Liver (tissue), 9 donors: ENCODE data around the gene ULK4. TPM values are rescaled to one million over a fixed set of nuclear protein-coding genes. Genes with fewer than 3 reads are reported as not detected.

ENCODE experiments used
- DNase-seq: peaks from one replicate; pipeline ENCODE4 v3.0.0-alpha.2; 2017; ENCODE audit warnings: low spot score
- H3K27ac ChIP-seq, 2 donors: one replicate each; pipeline ENCODE4 v1.7.0; 2013; ENCODE audit warnings: inconsistent platforms in 2 of 2, low read length in 2 of 2, control low read depth in 1 of 2, low read depth in 1 of 2, mild to moderate bottlenecking in 1 of 2
- H3K27me3 ChIP-seq, 4 donors: one replicate each; pipeline versions ENCODE4 v1.6.1 to v1.7.0; 2013; ENCODE audit warnings: low read length in 3 of 4, inconsistent platforms in 1 of 4, mild to moderate bottlenecking in 1 of 4, moderate library complexity in 1 of 4; ENCODE audit not compliant: control insufficient read depth in 4 of 4, insufficient read depth in 4 of 4
- H3K36me3 ChIP-seq, 4 donors: one replicate each; pipeline versions ENCODE4 v1.6.1 to v1.7.0; 2013; ENCODE audit warnings: low read length in 3 of 4, mild to moderate bottlenecking in 3 of 4, low read depth in 1 of 4, moderate library complexity in 1 of 4; ENCODE audit not compliant: control insufficient read depth in 4 of 4, insufficient read depth in 3 of 4
- H3K4me1 ChIP-seq, 4 donors: one replicate each; pipeline versions ENCODE4 v1.6.1 to v1.7.0; 2013; ENCODE audit warnings: low read length in 3 of 4, mild to moderate bottlenecking in 3 of 4, moderate library complexity in 1 of 4; ENCODE audit not compliant: control insufficient read depth in 4 of 4, insufficient read depth in 4 of 4
- H3K4me3 ChIP-seq, 3 donors: one replicate each; pipeline versions ENCODE4 v1.6.1 to v1.7.0; 2013; ENCODE audit warnings: low read length in 3 of 3, control low read depth in 1 of 3, low read depth in 1 of 3, mild to moderate bottlenecking in 1 of 3
- H3K9ac ChIP-seq, 2 donors: one replicate each; pipeline ENCODE4 v1.7.0; 2013; ENCODE audit warnings: low read length in 2 of 2, mild to moderate bottlenecking in 2 of 2, moderate library complexity in 2 of 2, control low read depth in 1 of 2, low read depth in 1 of 2
- H3K9me3 ChIP-seq, 4 donors: one replicate each; pipeline versions ENCODE4 v1.6.1 to v1.7.0; 2013; ENCODE audit warnings: low read length in 3 of 4; ENCODE audit not compliant: control insufficient read depth in 4 of 4
- ATF3 ChIP-seq: IDR thresholded peaks from 2 replicates; pipeline ENCODE4 v1.6.1; 2016; ENCODE audit warnings: antibody characterized with exemption
- CTCF ChIP-seq: fragments of 150-350 bp; IDR thresholded peaks from 2 replicates; pipeline ENCODE4 v1.5.1; 2017; ENCODE audit warnings: improper control_type of control experiment, low read depth, low read length; ENCODE audit not compliant: missing input control
- FOXA1 ChIP-seq: IDR thresholded peaks from 2 replicates; pipeline ENCODE4 v1.6.1; 2016; ENCODE audit warnings: antibody characterized with exemption
- FOXA2 ChIP-seq: IDR thresholded peaks from 2 replicates; pipeline ENCODE4 v1.6.1; 2016; ENCODE audit warnings: antibody characterized with exemption
- GABPA ChIP-seq, 2 donors: IDR thresholded peaks in 1 of 2; conservative IDR thresholded peaks in 1 of 2; 2 replicates each; pipeline ENCODE4 v1.6.1; 2016; ENCODE audit warnings: antibody characterized with exemption in 2 of 2, mild to moderate bottlenecking in 1 of 2, moderate library complexity in 1 of 2
- HNF4G ChIP-seq: IDR thresholded peaks from 2 replicates; pipeline ENCODE4 v1.6.1; 2016; ENCODE audit warnings: antibody characterized with exemption
- NR2F2 ChIP-seq: IDR thresholded peaks from 2 replicates; pipeline ENCODE4 v1.6.1; 2016; ENCODE audit warnings: antibody characterized with exemption
- RAD21 ChIP-seq, 2 donors: IDR thresholded peaks; 2 replicates each; pipeline ENCODE4 v1.6.1; 2016; ENCODE audit warnings: antibody characterized with exemption in 2 of 2, mild to moderate bottlenecking in 2 of 2
- RXRA ChIP-seq, 2 donors: IDR thresholded peaks; 2 replicates each; pipeline ENCODE4 v1.6.1; 2017 to 2018; ENCODE audit warnings: antibody characterized with exemption in 2 of 2, mild to moderate bottlenecking in 1 of 2
- SP1 ChIP-seq: IDR thresholded peaks from 2 replicates; pipeline ENCODE4 v1.6.1; 2018; ENCODE audit warnings: antibody characterized with exemption, mild to moderate bottlenecking
- WGBS: extraction: QIAGEN DNeasy Blood & Tissue Kit; methylation state at CpG from one replicate; pipeline ENCODE4 v1.1.7; 2013; 5-methylcytosine and 5-hydroxymethylcytosine counted together
- polyA plus RNA-seq, 2 donors: library from polyadenylated mRNA; stranded (reverse) in 1 of 2; unstranded in 1 of 2; fragments of 200-250 nt in 1 of 2; fragments of >200 nt in 1 of 2; fragmentation: Nextera tagmentation in 1 of 2; extraction: Ambion mirVana in 1 of 2; gene quantifications; one replicate each; pipeline versions ENCODE4 v1.2.1 to v1.2.3, GENCODE V29; 2013 to 2015
- total RNA-seq, 2 donors: library from RNA; depleted of rRNA; stranded (reverse); fragments of >200 nt; gene quantifications; one replicate each; pipeline ENCODE4 v1.2.3, GENCODE V29; 2014
- TF ChIP-seq, protein P1 (sequence below): IDR thresholded peaks from 2 replicates; pipeline ENCODE4 v1.6.1; 2016; ENCODE audit warnings: antibody characterized with exemption, mild to moderate bottlenecking
- TF ChIP-seq, protein P2 (sequence below): IDR thresholded peaks from 2 replicates; pipeline ENCODE4 v1.6.1; 2016; ENCODE audit warnings: antibody characterized with exemption
- TF ChIP-seq, protein P3 (sequence below): IDR thresholded peaks from 2 replicates; pipeline ENCODE4 v1.6.1; 2016; ENCODE audit warnings: antibody characterized with exemption
- donor health status: healthy.
- donor health status: healthy.
- donor health status: healthy.
- donor health status: healthy.
- donor health status: healthy.

ULK4 gene
- total and polyA plus RNA-seq, 4 donors, result 1.1 to 11.5 (median 3.2) TPM

DNA sequence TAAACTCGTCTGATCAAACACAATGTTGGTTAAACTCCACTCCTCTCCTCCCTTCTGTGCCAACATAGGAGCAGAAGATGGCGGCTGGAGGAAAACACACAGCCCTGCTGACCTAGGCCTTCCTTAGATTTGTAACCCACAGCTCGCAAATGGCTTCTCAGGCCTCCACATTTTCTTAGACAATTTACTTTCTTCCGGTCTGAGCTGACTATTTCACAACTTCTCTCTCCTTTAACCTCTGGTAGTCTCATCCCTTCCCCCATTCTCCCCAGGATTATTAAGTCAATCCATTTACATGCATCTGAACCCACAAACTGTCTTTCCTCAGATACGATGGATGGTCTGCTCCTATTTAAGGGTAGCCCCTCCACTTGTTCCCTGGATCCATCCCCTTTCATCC is 25.7 kb upstream of the ULK4 start:
- no peaks in the 10 kb centered on the region for H3K4me1 ChIP-seq
- 93% methylated on average over 5 of the region's 5 CpGs for WGBS
- H3K9ac ChIP-seq, result no peak overlapping the region
- no peak overlapping the region for H3K4me3 ChIP-seq
- H3K27me3 ChIP-seq, result no peaks in the 10 kb centered on the region
- TF ChIP-seq, protein P1, sequence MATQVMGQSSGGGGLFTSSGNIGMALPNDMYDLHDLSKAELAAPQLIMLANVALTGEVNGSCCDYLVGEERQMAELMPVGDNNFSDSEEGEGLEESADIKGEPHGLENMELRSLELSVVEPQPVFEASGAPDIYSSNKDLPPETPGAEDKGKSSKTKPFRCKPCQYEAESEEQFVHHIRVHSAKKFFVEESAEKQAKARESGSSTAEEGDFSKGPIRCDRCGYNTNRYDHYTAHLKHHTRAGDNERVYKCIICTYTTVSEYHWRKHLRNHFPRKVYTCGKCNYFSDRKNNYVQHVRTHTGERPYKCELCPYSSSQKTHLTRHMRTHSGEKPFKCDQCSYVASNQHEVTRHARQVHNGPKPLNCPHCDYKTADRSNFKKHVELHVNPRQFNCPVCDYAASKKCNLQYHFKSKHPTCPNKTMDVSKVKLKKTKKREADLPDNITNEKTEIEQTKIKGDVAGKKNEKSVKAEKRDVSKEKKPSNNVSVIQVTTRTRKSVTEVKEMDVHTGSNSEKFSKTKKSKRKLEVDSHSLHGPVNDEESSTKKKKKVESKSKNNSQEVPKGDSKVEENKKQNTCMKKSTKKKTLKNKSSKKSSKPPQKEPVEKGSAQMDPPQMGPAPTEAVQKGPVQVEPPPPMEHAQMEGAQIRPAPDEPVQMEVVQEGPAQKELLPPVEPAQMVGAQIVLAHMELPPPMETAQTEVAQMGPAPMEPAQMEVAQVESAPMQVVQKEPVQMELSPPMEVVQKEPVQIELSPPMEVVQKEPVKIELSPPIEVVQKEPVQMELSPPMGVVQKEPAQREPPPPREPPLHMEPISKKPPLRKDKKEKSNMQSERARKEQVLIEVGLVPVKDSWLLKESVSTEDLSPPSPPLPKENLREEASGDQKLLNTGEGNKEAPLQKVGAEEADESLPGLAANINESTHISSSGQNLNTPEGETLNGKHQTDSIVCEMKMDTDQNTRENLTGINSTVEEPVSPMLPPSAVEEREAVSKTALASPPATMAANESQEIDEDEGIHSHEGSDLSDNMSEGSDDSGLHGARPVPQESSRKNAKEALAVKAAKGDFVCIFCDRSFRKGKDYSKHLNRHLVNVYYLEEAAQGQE, result no peak
- no peak for TF ChIP-seq GABPA (IDR thresholded peaks at IDR 0.05 in 1 of 2, conservative IDR thresholded peaks at IDR 0.05 in 1 of 2)
- no peak for TF ChIP-seq CTCF
- TF ChIP-seq, protein P2, sequence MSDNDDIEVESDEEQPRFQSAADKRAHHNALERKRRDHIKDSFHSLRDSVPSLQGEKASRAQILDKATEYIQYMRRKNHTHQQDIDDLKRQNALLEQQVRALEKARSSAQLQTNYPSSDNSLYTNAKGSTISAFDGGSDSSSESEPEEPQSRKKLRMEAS, result no peak
- TF ChIP-seq RAD21 (IDR thresholded peaks at IDR 0.05), result no peak
- no peak for TF ChIP-seq RXRA (IDR thresholded peaks at IDR 0.05)
- TF ChIP-seq NR2F2, result no peak
- TF ChIP-seq FOXA1, result no peak
- TF ChIP-seq, protein P3, sequence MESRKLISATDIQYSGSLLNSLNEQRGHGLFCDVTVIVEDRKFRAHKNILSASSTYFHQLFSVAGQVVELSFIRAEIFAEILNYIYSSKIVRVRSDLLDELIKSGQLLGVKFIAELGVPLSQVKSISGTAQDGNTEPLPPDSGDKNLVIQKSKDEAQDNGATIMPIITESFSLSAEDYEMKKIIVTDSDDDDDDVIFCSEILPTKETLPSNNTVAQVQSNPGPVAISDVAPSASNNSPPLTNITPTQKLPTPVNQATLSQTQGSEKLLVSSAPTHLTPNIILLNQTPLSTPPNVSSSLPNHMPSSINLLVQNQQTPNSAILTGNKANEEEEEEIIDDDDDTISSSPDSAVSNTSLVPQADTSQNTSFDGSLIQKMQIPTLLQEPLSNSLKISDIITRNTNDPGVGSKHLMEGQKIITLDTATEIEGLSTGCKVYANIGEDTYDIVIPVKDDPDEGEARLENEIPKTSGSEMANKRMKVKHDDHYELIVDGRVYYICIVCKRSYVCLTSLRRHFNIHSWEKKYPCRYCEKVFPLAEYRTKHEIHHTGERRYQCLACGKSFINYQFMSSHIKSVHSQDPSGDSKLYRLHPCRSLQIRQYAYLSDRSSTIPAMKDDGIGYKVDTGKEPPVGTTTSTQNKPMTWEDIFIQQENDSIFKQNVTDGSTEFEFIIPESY, result no peak
- TF ChIP-seq ATF3, result no peak
- no peak for TF ChIP-seq HNF4G
- TF ChIP-seq SP1, result no peak
- no peak for TF ChIP-seq FOXA2
- no peaks in the 10 kb centered on the region for H3K9me3 ChIP-seq
- no peak for DNase-seq
- no peak overlapping the region for H3K27ac ChIP-seq
- H3K36me3 ChIP-seq, result no peaks in the 10 kb centered on the region

DNA sequence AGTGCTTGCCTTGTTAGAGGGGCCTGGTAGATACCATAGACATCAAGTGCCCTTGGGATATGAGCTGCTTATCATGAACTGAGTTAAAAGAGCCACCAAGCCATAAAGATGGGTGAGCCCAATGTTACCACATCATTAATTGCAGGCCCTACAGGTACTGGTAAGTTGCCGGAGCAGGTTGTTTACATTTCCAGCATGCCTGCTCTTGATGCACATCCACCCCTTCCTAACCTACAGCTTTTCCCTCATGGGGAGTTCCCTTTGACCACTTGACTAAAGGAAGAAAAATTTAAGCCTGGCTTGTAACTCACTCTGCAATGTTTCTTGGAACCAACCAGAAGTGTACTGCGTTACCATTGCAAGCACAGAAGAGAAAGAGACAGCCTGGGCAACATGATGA is 24.7 kb upstream of the ULK4 start:
- 89% methylated on average over 2 of the region's 2 CpGs for WGBS
- Histone ChIP-seq H3K27ac (no peak overlapping the region), H3K4me1 (no peaks in the 10 kb centered on the region), H3K9ac (no peak overlapping the region), H3K27me3 (no peaks in the 10 kb centered on the region), H3K4me3 (no peak overlapping the region), H3K36me3 (no peaks in the 10 kb centered on the region), H3K9me3 (no peaks in the 10 kb centered on the region)
- DNase-seq, result no peak
- TF ChIP-seq RAD21 (IDR thresholded peaks at IDR 0.05), result no peak
- TF ChIP-seq ATF3, result no peak
- no peak for TF ChIP-seq SP1
- TF ChIP-seq, protein P2, result no peak
- TF ChIP-seq GABPA (IDR thresholded peaks at IDR 0.05 in 1 of 2, conservative IDR thresholded peaks at IDR 0.05 in 1 of 2), result no peak
- TF ChIP-seq NR2F2, result no peak
- TF ChIP-seq, protein P1, result no peak
- no peak for TF ChIP-seq FOXA1
